ENCODE results near the gene FRY.

DNA sequence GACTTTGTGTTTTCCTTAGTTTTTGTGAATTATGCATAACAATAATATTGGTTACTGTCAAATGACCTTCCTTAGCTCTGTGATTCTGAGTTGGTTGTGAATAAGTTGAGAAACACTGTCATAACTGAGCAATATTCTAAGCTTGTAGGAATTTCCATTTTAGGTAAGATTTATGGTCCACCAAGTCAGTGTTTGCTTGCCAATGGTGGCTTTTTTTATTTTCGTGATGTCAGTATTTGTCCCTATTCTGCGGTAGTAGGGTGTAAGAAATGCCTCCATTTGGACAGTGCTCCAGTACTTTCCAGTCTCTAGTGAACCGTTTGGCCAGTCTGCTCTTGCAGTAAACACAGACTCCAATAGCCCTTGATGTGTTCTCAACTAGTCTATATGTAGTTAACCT, 94.7 kb downstream of the FRY start:
- TF ChIP-seq, protein P1, sequence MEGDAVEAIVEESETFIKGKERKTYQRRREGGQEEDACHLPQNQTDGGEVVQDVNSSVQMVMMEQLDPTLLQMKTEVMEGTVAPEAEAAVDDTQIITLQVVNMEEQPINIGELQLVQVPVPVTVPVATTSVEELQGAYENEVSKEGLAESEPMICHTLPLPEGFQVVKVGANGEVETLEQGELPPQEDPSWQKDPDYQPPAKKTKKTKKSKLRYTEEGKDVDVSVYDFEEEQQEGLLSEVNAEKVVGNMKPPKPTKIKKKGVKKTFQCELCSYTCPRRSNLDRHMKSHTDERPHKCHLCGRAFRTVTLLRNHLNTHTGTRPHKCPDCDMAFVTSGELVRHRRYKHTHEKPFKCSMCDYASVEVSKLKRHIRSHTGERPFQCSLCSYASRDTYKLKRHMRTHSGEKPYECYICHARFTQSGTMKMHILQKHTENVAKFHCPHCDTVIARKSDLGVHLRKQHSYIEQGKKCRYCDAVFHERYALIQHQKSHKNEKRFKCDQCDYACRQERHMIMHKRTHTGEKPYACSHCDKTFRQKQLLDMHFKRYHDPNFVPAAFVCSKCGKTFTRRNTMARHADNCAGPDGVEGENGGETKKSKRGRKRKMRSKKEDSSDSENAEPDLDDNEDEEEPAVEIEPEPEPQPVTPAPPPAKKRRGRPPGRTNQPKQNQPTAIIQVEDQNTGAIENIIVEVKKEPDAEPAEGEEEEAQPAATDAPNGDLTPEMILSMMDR (conservative IDR thresholded peaks at IDR 0.05; ENCODE audit: low read length): no peak
- no peak for TF ChIP-seq EZH2phosphoT487 (IDR thresholded peaks at IDR 0.05; ENCODE audit: borderline replicate concordance, low read depth, low read length)
